SK-N-SH treated with all-trans-retinoic acid at 6 μM for 48 hours (cell line): ENCODE results near the gene PRKCSH.

Source experiments
- ATAC-seq: fragments of 200-7000 bp; cut with Tn5 transposase; 3 replicates; pipeline ENCODE4 v1.9.1; 2020; ENCODE audit warnings: mild to moderate bottlenecking, moderate library complexity
- ARNTL ChIP-seq: fragments of 450-650 bp; formaldehyde crosslinking; IDR thresholded peaks from 2 replicates; pipeline ENCODE4 v1.5.0; 2020; ENCODE audit warnings: low read depth, mild to moderate bottlenecking, moderate library complexity, borderline replicate concordance
- BACH2 ChIP-seq: fragments of 250-450 bp; sonication (Bioruptor Pico); IDR thresholded peaks from 2 replicates; pipeline ENCODE4 v1.9.0; 2021; ENCODE audit warnings: mild to moderate bottlenecking, borderline replicate concordance
- CSDC2 ChIP-seq: fragments of 250-450 bp; sonication (Bioruptor Pico); IDR thresholded peaks from 2 replicates; pipeline ENCODE4 v1.5.0; 2020; ENCODE audit warnings: mild to moderate bottlenecking, moderate library complexity
- ESRRG ChIP-seq: fragments of 250-450 bp; sonication (Bioruptor Pico); IDR thresholded peaks from 2 replicates; pipeline ENCODE4 v1.6.1; 2021; ENCODE audit warnings: mild to moderate bottlenecking
- GLIS3 ChIP-seq: fragments of 250-450 bp; sonication (Bioruptor Pico); IDR thresholded peaks from 2 replicates; pipeline ENCODE4 v1.5.0; 2020; ENCODE audit warnings: mild to moderate bottlenecking, moderate library complexity
- OSR1 ChIP-seq: fragments of 250-450 bp; sonication (Bioruptor Pico); IDR thresholded peaks from 2 replicates; pipeline ENCODE4 v1.8.0; 2022; ENCODE audit warnings: moderate library complexity, mild to moderate bottlenecking, inconsistent platforms
- PPARA ChIP-seq: fragments of 250-450 bp; sonication (Bioruptor Pico); IDR thresholded peaks from 2 replicates; pipeline ENCODE4 v1.5.0; 2020; ENCODE audit warnings: mild to moderate bottlenecking, borderline replicate concordance
- RARB ChIP-seq: fragments of 250-450 bp; sonication (Bioruptor Pico); IDR thresholded peaks from 2 replicates; pipeline ENCODE4 v1.8.0; 2021; ENCODE audit warnings: mild to moderate bottlenecking, moderate library complexity
- SNAI2 ChIP-seq: fragments of 250-450 bp; sonication (Bioruptor Pico); IDR thresholded peaks from 2 replicates; pipeline ENCODE4 v1.5.0; 2020; ENCODE audit warnings: mild to moderate bottlenecking, moderate library complexity
- TCF4 ChIP-seq: fragments of 250-450 bp; sonication (Bioruptor Pico); IDR thresholded peaks from 2 replicates; pipeline ENCODE4 v1.8.0; 2021; ENCODE audit warnings: mild to moderate bottlenecking, moderate library complexity, borderline replicate concordance
- ZC3H10 ChIP-seq: fragments of 250-450 bp; sonication (Bioruptor Pico); IDR thresholded peaks from 2 replicates; pipeline ENCODE4 v1.5.1; 2021; ENCODE audit warnings: mild to moderate bottlenecking, moderate library complexity
- ZFP3 ChIP-seq: fragments of 250-450 bp; sonication (Bioruptor Pico); IDR thresholded peaks from 2 replicates; pipeline ENCODE4 v1.5.0; 2020; ENCODE audit warnings: mild to moderate bottlenecking, moderate library complexity
- ZFP30 ChIP-seq: fragments of 450-650 bp; formaldehyde crosslinking; IDR thresholded peaks from 2 replicates; pipeline ENCODE4 v1.5.0; 2022; ENCODE audit warnings: mild to moderate bottlenecking, moderate library complexity
- ZNF565 ChIP-seq: fragments of 450-650 bp; formaldehyde crosslinking; conservative IDR thresholded peaks from 2 replicates; pipeline ENCODE4 v1.5.0; 2020; ENCODE audit warnings: low read depth, mild to moderate bottlenecking, moderate library complexity
- ZNF70 ChIP-seq: fragments of 450-650 bp; formaldehyde crosslinking; IDR thresholded peaks from 2 replicates; pipeline ENCODE4 v1.5.0; 2020; ENCODE audit warnings: mild to moderate bottlenecking, moderate library complexity
- ZNF8 ChIP-seq: fragments of 450-650 bp; formaldehyde crosslinking; IDR thresholded peaks from 2 replicates; pipeline ENCODE4 v1.5.0; 2020; ENCODE audit warnings: mild to moderate bottlenecking, moderate library complexity
- TF ChIP-seq, protein P1 (sequence below): fragments of 250-450 bp; sonication (Bioruptor Pico); IDR thresholded peaks from 2 replicates; pipeline ENCODE4 v1.5.1; 2020; ENCODE audit warnings: low read depth, mild to moderate bottlenecking, moderate library complexity
- TF ChIP-seq, protein P2 (sequence below): fragments of 250-450 bp; sonication (Bioruptor Pico); IDR thresholded peaks from 2 replicates; pipeline ENCODE4 v1.8.0; 2021; ENCODE audit warnings: low read depth, mild to moderate bottlenecking, moderate library complexity, borderline replicate concordance
- TF ChIP-seq, protein P3 (sequence below): fragments of 250-450 bp; sonication (Bioruptor Pico); IDR thresholded peaks from 2 replicates; pipeline ENCODE4 v1.5.1; 2021; ENCODE audit warnings: mild to moderate bottlenecking, moderate library complexity

The PRKCSH gene

DNA sequence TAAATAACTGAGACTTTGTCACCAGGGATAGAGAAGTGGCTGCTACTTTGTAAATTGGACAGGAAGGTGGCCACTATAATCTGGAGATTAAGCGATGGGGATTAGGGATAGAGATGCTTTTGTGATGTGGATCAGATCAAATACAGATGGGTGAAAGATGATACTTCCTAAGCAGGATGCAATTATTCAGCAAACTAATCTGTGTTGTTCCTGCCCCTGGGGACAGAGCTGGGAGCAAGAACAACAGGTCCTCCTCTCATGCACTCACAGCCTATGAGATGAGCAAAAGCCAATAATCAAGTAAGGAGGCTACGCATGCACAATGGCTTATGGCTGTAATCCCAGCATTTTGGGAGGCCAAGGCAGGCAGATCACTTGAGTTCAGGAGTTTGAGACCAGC, 20.9 kb upstream of the PRKCSH start:
- TF ChIP-seq TCF4 (no peak), ZNF565 (CRISPR knock-in tag) (no peak), ESRRG (CRISPR knock-in tag) (no peak), SNAI2 (CRISPR knock-in tag) (no peak), ARNTL (CRISPR knock-in tag) (no peak), BACH2 (CRISPR knock-in tag) (no peak), CSDC2 (CRISPR knock-in tag) (no peak), GLIS3 (no peak), ZFP3 (no peak), ZC3H10 (CRISPR knock-in tag) (no peak)
- TF ChIP-seq, protein P1, sequence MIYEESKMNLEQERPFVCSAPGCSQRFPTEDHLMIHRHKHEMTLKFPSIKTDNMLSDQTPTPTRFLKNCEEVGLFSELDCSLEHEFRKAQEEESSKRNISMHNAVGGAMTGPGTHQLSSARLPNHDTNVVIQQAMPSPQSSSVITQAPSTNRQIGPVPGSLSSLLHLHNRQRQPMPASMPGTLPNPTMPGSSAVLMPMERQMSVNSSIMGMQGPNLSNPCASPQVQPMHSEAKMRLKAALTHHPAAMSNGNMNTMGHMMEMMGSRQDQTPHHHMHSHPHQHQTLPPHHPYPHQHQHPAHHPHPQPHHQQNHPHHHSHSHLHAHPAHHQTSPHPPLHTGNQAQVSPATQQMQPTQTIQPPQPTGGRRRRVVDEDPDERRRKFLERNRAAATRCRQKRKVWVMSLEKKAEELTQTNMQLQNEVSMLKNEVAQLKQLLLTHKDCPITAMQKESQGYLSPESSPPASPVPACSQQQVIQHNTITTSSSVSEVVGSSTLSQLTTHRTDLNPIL (CRISPR knock-in tag), result no peak
- TF ChIP-seq, protein P2, sequence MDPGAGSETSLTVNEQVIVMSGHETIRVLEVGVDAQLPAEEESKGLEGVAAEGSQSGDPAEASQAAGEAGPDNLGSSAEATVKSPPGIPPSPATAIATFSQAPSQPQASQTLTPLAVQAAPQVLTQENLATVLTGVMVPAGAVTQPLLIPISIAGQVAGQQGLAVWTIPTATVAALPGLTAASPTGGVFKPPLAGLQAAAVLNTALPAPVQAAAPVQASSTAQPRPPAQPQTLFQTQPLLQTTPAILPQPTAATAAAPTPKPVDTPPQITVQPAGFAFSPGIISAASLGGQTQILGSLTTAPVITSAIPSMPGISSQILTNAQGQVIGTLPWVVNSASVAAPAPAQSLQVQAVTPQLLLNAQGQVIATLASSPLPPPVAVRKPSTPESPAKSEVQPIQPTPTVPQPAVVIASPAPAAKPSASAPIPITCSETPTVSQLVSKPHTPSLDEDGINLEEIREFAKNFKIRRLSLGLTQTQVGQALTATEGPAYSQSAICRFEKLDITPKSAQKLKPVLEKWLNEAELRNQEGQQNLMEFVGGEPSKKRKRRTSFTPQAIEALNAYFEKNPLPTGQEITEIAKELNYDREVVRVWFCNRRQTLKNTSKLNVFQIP (CRISPR knock-in tag), result no peak
- ATAC-seq, result no peak

DNA sequence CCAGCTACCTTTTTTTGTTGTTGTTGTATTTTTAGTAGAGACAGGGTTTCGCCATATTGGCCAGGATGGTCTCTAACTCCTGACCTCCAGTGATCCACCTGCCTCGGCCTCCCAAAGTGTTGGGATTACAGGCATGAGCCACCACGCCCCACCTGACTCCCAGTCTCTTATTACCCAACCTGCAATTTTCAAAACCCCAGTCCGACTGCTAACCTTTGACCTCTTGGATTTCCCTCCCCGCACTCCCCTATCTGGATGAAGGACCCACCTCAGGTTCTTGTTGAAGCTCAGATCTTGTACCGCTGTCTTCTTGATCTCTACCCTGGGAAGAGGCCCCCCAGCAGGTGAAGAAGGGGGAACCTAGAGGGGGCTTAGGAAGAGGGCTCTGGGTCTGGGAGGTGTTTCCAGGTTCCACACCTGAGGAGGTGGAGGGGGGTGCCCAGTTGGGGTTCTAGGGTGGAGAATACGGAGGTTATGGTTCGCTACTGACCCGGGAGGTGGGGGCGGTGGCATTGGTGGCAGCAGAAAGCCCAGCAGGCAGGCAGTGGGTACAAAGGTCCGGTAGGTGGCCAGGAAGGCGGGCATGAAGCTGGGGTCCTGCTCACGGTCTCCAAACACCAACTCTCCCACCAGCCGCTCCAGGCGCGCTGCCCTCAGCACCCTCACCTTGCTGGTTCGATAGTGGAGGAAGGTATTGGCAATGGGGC, 18.9 kb upstream of the PRKCSH start:
- TF ChIP-seq ZNF8 (no peak), ESRRG (CRISPR knock-in tag) (no peak), TCF4 (no peak), BACH2 (CRISPR knock-in tag) (no peak), ZNF70 (no peak), SNAI2 (CRISPR knock-in tag) (no peak), CSDC2 (CRISPR knock-in tag) (no peak), ZFP30 (CRISPR knock-in tag) (no peak), ZFP3 (no peak), ARNTL (CRISPR knock-in tag) (no peak), OSR1 (CRISPR knock-in tag) (no peak)
- TF ChIP-seq, protein P3, sequence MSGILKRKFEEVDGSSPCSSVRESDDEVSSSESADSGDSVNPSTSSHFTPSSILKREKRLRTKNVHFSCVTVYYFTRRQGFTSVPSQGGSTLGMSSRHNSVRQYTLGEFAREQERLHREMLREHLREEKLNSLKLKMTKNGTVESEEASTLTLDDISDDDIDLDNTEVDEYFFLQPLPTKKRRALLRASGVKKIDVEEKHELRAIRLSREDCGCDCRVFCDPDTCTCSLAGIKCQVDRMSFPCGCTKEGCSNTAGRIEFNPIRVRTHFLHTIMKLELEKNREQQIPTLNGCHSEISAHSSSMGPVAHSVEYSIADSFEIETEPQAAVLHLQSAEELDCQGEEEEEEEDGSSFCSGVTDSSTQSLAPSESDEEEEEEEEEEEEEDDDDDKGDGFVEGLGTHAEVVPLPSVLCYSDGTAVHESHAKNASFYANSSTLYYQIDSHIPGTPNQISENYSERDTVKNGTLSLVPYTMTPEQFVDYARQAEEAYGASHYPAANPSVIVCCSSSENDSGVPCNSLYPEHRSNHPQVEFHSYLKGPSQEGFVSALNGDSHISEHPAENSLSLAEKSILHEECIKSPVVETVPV (CRISPR knock-in tag), result no peak
- ATAC-seq, result no peak

DNA sequence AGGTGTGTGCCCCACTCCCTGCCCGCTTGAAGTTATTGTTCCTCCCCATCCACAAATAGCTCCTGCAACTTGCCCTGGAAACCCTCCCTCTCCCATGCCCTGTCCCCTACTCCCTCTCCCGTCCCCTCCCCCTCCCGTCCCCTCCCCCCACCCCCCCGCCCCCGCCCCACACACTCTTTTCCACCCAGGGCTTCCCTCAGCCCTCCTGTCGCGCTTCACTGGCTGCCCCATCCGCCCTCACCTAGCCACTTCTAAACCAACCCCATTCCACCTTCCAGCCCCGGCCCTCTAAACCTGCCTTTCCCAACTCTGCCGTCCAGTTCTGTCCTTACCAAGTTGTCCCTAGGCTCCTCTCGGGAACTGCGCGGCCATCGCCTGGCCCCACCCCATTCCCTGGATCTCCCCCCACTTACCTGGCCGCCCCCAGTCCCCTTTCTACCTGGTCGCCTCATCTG, 17.3 kb upstream of the PRKCSH start:
- TF ChIP-seq, protein P1 (CRISPR knock-in tag), result no peak
- no peak for TF ChIP-seq ZFP30 (CRISPR knock-in tag)
- no peak for TF ChIP-seq GLIS3
- TF ChIP-seq ZNF565 (CRISPR knock-in tag), result no peak
- no peak for TF ChIP-seq ZFP3
- TF ChIP-seq, protein P2 (CRISPR knock-in tag), result no peak
- no peak for TF ChIP-seq TCF4
- TF ChIP-seq PPARA (CRISPR knock-in tag), result no peak
- TF ChIP-seq CSDC2 (CRISPR knock-in tag), result no peak
- no peak for TF ChIP-seq OSR1 (CRISPR knock-in tag)
- no peak for TF ChIP-seq ZNF8
- no peak for TF ChIP-seq ZNF70
- TF ChIP-seq, protein P3 (CRISPR knock-in tag), result no peak
- no peak for TF ChIP-seq ARNTL (CRISPR knock-in tag)
- no peak for TF ChIP-seq BACH2 (CRISPR knock-in tag)
- TF ChIP-seq RARB (CRISPR knock-in tag), result no peak
- no peak for TF ChIP-seq ZC3H10 (CRISPR knock-in tag)

More for the DNA sequence above, 17.3 kb upstream of the PRKCSH start:
- ATAC-seq, result peak; percentile 12
